ENCODE results near the gene IFT81. TPM values are rescaled to one million over a fixed set of nuclear protein-coding genes. Genes with fewer than 3 reads are reported as not detected.

The IFT81 gene
- total and polyA plus RNA-seq, 2 donors (not counting 1 experiment from before 2014, with no cell fraction given): 0.43 to 6.8 TPM

DNA sequence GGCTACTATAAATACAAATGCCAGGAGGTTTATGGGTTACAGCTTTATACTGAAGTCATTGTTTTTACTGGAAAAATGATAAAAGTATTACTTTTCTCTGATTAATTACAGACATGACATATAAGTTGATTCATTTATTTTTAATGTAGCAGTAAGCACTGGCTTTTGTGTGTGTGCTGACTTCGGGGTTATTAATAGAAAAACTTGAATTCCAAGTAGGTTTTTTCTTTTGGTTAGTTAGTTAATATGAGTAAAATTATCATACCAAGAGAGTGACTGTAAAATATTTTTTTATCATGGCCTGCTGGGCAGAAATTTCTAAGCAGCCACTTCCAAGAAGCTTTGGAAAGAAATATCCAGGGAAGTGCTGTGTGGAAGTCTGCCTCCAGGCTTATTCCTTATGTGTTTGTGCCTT is 56.4 kb downstream of the IFT81 start:
- ChIA-PET CTCF (interaction anchor here (0.7 kb wide), 1 partner anchor 31 kb away, joined by 3 read pairs; no protein-coding TSS in a partner anchor), POLR2A (no interaction called here)
- no peaks in the 10 kb centered on the region for H3K27me3 Mint-ChIP-seq
- no peak overlapping the region for H3K27ac Mint-ChIP-seq
- TF ChIP-seq EZH2 (IDR thresholded peaks at IDR 0.05; ENCODE audit: borderline replicate concordance, insufficient read depth, low read depth, low read length, poor library complexity, severe bottlenecking) (no peak), CTCF (IDR thresholded peaks at IDR 0.05) (no peak)
- no CpG with 5 or more reads among the region's 1 CpG for WGBS (ENCODE audit: insufficient coverage)
- ATAC-seq (ENCODE audit: low read depth) (no peak), DNase-seq (no peak)
- no peak overlapping the region for H3K4me3 Mint-ChIP-seq
- H4K20me1 ChIP-seq (ENCODE audit: control insufficient read depth, insufficient read depth, low read length, poor library complexity, severe bottlenecking): no peaks in the 10 kb centered on the region
- no peak overlapping the region for H3K4me3 ChIP-seq (ENCODE audit: control extremely low read depth in 1 of 5, extremely low read depth in 1 of 5, insufficient read depth in 1 of 5, low read depth in 2 of 5, low read length in 4 of 5)
- H3K9ac ChIP-seq (ENCODE audit: low read length): no peak overlapping the region
- no peaks in the 10 kb centered on the region for H3K4me1 Mint-ChIP-seq
- intact Hi-C loops (cut with micrococcal nuclease): no loop called here
- H3K27ac ChIP-seq (ENCODE audit: low read length in 2 of 2): no peak overlapping the region
- no peaks in the 10 kb centered on the region for H3K79me2 ChIP-seq (ENCODE audit: control insufficient read depth, insufficient read depth, low read length)
- peaks cover 0 to 2% (median 0%) of the 10 kb centered on the region in 3 donors for H3K9me3 ChIP-seq (ENCODE audit: control extremely low read depth in 1 of 3, control insufficient read depth in 2 of 3, insufficient read depth in 1 of 3, low read length in 2 of 3)
- H3K27me3 ChIP-seq (replicated peaks in 1 of 4; ENCODE audit: control extremely low read depth in 1 of 4, control insufficient read depth in 3 of 4, insufficient read depth in 4 of 4, low read length in 3 of 4): no peaks in the 10 kb centered on the region
- H3K4me2 ChIP-seq (replicated peaks; ENCODE audit: low read depth, low read length, poor library complexity, severe bottlenecking): no peak overlapping the region
- H3K9me3 Mint-ChIP-seq (ENCODE audit: insufficient read depth): peaks cover 2% of the 10 kb centered on the region
- no peaks in the 10 kb centered on the region for H3K36me3 ChIP-seq (replicated peaks in 1 of 2; ENCODE audit: control extremely low read depth in 1 of 2, control insufficient read depth in 1 of 2, extremely low read depth in 1 of 2, insufficient read depth in 2 of 2, low read length in 1 of 2)
- H3K4me1 ChIP-seq (ENCODE audit: control insufficient read depth in 2 of 2, insufficient read depth in 2 of 2, low read length in 2 of 2): no peaks in the 10 kb centered on the region
- no peak overlapping the region for H2AFZ ChIP-seq (ENCODE audit: insufficient read depth, low read depth, low read length, poor library complexity, severe bottlenecking)

- Mint-ChIP-seq H3K27me3 (no peaks in the 10 kb centered on the region), H3K4me1 (no peaks in the 10 kb centered on the region), H3K4me3 (no peak overlapping the region), H3K9me3 (ENCODE audit: insufficient read depth) (peaks cover 6% of the 10 kb centered on the region), H3K27ac (no peak overlapping the region)
- POLR2A ChIA-PET: no interaction called here
- Histone ChIP-seq H3K27me3 (replicated peaks in 1 of 4; ENCODE audit: control extremely low read depth in 1 of 4, control insufficient read depth in 3 of 4, insufficient read depth in 4 of 4, low read length in 3 of 4) (no peaks in the 10 kb centered on the region), H3K9ac (ENCODE audit: low read length) (no peak overlapping the region), H2AFZ (ENCODE audit: insufficient read depth, low read depth, low read length, poor library complexity, severe bottlenecking) (no peak overlapping the region), H3K4me2 (replicated peaks; ENCODE audit: low read depth, low read length, poor library complexity, severe bottlenecking) (no peak overlapping the region), H4K20me1 (ENCODE audit: control insufficient read depth, insufficient read depth, low read length, poor library complexity, severe bottlenecking) (no peaks in the 10 kb centered on the region), H3K9me3 (ENCODE audit: control extremely low read depth in 1 of 3, control insufficient read depth in 2 of 3, insufficient read depth in 1 of 3, low read length in 2 of 3) (peaks cover 0 to 10% (median 10%) of the 10 kb centered on the region in 3 donors), H3K79me2 (ENCODE audit: control insufficient read depth, insufficient read depth, low read length) (no peaks in the 10 kb centered on the region), H3K27ac (ENCODE audit: low read length in 2 of 2) (no peak overlapping the region), H3K4me3 (ENCODE audit: control extremely low read depth in 1 of 5, extremely low read depth in 1 of 5, insufficient read depth in 1 of 5, low read depth in 2 of 5, low read length in 4 of 5) (no peak overlapping the region), H3K4me1 (ENCODE audit: control insufficient read depth in 2 of 2, insufficient read depth in 2 of 2, low read length in 2 of 2) (no peaks in the 10 kb centered on the region), H3K36me3 (replicated peaks in 1 of 2; ENCODE audit: control extremely low read depth in 1 of 2, control insufficient read depth in 1 of 2, extremely low read depth in 1 of 2, insufficient read depth in 2 of 2, low read length in 1 of 2) (no peaks in the 10 kb centered on the region)
- no peak for TF ChIP-seq CTCF (IDR thresholded peaks at IDR 0.05)
- no peak for TF ChIP-seq EZH2 (IDR thresholded peaks at IDR 0.05; ENCODE audit: borderline replicate concordance, insufficient read depth, low read depth, low read length, poor library complexity, severe bottlenecking)
- no CpG with 5 or more reads among the region's 1 CpG for WGBS (ENCODE audit: insufficient coverage)
- intact Hi-C loops (cut with micrococcal nuclease): no loop called here
- CTCF ChIA-PET: no interaction called here
- no peak for DNase-seq
- ATAC-seq (ENCODE audit: low read depth): no peak
Measured at GRCh38 chr12:110182281-110182680, 58.1 kb downstream of the IFT81 start.

All from B cell (primary cell).